ENCODE results near the gene MYO5A.

MYO5A gene

DNA sequence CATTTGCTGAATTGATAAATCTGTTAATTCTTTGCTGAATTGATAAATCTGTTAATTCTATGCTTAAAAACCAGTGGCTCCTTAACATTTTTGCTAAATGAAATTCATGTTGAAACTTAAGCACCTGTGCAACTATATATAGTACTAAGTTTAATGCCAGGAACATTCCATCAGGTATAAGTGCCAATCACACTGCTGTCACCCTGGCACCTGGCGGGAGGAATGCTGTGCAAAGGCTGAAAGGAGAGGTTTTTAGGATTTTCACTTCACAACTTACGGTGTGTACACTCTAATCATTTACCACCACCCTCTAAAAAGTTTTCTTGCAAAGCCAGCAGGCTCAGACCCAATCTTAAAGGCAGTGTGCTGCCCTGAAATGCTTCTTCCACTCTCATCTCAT, 199.5 kb downstream of the MYO5A start:
- no peak overlapping the region for H3K18ac ChIP-seq (ENCODE audit: low read length)

GRCh38 chr15:52328680-52329079, 200.0 kb downstream of the MYO5A start:
- Histone ChIP-seq H4K5ac (ENCODE audit: low read length) (no peak overlapping the region), H2AK5ac (ENCODE audit: low read length) (no peak overlapping the region), H3K56ac (ENCODE audit: low read length) (no peak overlapping the region), H3K4me1 (ENCODE audit: control insufficient read depth, low read depth, low read length) (peaks cover 1% of the 10 kb centered on the region), H3K18ac (ENCODE audit: low read length) (no peak overlapping the region), H3K36me3 (ENCODE audit: control insufficient read depth, insufficient read depth, low read length) (no peaks in the 10 kb centered on the region), H3K27ac (ENCODE audit: low read depth, low read length) (no peak overlapping the region), H3K4me2 (ENCODE audit: low read length) (no peak overlapping the region), H3K79me1 (ENCODE audit: low read length) (no peaks in the 10 kb centered on the region), H2BK15ac (replicated peaks; ENCODE audit: low read depth) (no peak overlapping the region), H3K27me3 (ENCODE audit: insufficient read depth, low read length, poor library complexity) (no peaks in the 10 kb centered on the region), H2BK120ac (ENCODE audit: low read depth, low read length) (no peak overlapping the region), H3K4me3 (ENCODE audit: low read length) (no peak overlapping the region), H3K23ac (ENCODE audit: low read length) (no peak overlapping the region), H3K9ac (ENCODE audit: low read length) (no peak overlapping the region), H2BK5ac (ENCODE audit: low read length) (no peak overlapping the region), H3K79me2 (ENCODE audit: control insufficient read depth, insufficient read depth, low read length) (no peaks in the 10 kb centered on the region), H3K4ac (ENCODE audit: low read depth, low read length) (no peak overlapping the region), H4K8ac (ENCODE audit: low read depth, low read length) (no peak overlapping the region)
- DNase-seq: no peak
- no CpG with 5 or more reads among the region's 2 CpGs for WGBS (ENCODE audit: extremely low coverage, insufficient coverage, low lambda C conversion rate)

More for the DNA sequence above, 199.5 kb downstream of the MYO5A start:
- no CpG with 5 or more reads among the region's 2 CpGs for WGBS (ENCODE audit: extremely low coverage, insufficient coverage, low lambda C conversion rate)
- H3K23ac ChIP-seq (ENCODE audit: low read length): no peak overlapping the region
- no peak overlapping the region for H3K4me2 ChIP-seq (ENCODE audit: low read length)
- H2BK120ac ChIP-seq (ENCODE audit: low read depth, low read length): no peak overlapping the region
- no peak overlapping the region for H3K56ac ChIP-seq (ENCODE audit: low read length)
- no peak overlapping the region for H4K8ac ChIP-seq (ENCODE audit: low read depth, low read length)
- peaks cover 1% of the 10 kb centered on the region for H3K4me1 ChIP-seq (ENCODE audit: control insufficient read depth, low read depth, low read length)
- H3K4me3 ChIP-seq (ENCODE audit: low read length): no peak overlapping the region
- no peaks in the 10 kb centered on the region for H3K27me3 ChIP-seq (ENCODE audit: insufficient read depth, low read length, poor library complexity)
- H3K9ac ChIP-seq (ENCODE audit: low read length): no peak overlapping the region
- H4K5ac ChIP-seq (ENCODE audit: low read length): no peak overlapping the region
- no peaks in the 10 kb centered on the region for H3K79me1 ChIP-seq (ENCODE audit: low read length)
- H2AK5ac ChIP-seq (ENCODE audit: low read length): no peak overlapping the region
- no peaks in the 10 kb centered on the region for H3K79me2 ChIP-seq (ENCODE audit: control insufficient read depth, insufficient read depth, low read length)
- no peak overlapping the region for H3K4ac ChIP-seq (ENCODE audit: low read depth, low read length)
- no peak overlapping the region for H2BK5ac ChIP-seq (ENCODE audit: low read length)
- no peak overlapping the region for H3K27ac ChIP-seq (ENCODE audit: low read depth, low read length)
- DNase-seq: no peak
- no peak overlapping the region for H2BK15ac ChIP-seq (replicated peaks; ENCODE audit: low read depth)
- H3K36me3 ChIP-seq (ENCODE audit: control insufficient read depth, insufficient read depth, low read length): no peaks in the 10 kb centered on the region

DNA sequence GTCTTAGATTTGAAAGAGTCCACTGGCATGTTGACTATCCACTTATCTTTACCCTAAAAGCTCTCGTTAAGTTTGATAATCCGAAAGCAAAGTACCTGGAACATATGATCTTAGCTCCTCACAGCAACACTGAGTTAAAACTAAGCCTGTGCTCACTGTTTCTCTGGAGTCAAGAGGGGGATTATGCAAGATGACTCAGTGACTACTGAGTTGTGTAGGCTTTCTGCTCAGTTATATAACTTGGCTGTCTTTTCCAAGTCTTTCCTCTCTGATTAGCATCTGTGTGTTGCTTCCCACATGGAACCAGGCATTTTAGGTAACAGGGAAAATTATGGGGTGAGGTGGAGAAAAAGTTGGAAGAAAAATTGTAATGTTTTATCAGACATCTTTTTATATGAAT, 201.9 kb downstream of the MYO5A start:
- Histone ChIP-seq H3K23ac (ENCODE audit: low read length) (no peak overlapping the region), H3K27ac (ENCODE audit: low read depth, low read length) (no peak overlapping the region), H4K8ac (ENCODE audit: low read depth, low read length) (no peak overlapping the region), H2AK5ac (ENCODE audit: low read length) (no peak overlapping the region), H3K79me1 (ENCODE audit: low read length) (no peaks in the 10 kb centered on the region), H2BK120ac (ENCODE audit: low read depth, low read length) (no peak overlapping the region), H3K36me3 (ENCODE audit: control insufficient read depth, insufficient read depth, low read length) (no peaks in the 10 kb centered on the region), H2BK5ac (ENCODE audit: low read length) (no peak overlapping the region), H4K5ac (ENCODE audit: low read length) (no peak overlapping the region), H3K4me1 (ENCODE audit: control insufficient read depth, low read depth, low read length) (peaks cover 1% of the 10 kb centered on the region), H2BK15ac (replicated peaks; ENCODE audit: low read depth) (no peak overlapping the region), H3K4ac (ENCODE audit: low read depth, low read length) (no peak overlapping the region), H3K4me3 (ENCODE audit: low read length) (no peak overlapping the region), H3K27me3 (ENCODE audit: insufficient read depth, low read length, poor library complexity) (no peaks in the 10 kb centered on the region), H3K79me2 (ENCODE audit: control insufficient read depth, insufficient read depth, low read length) (no peaks in the 10 kb centered on the region), H3K18ac (ENCODE audit: low read length) (no peak overlapping the region), H3K56ac (ENCODE audit: low read length) (no peak overlapping the region), H3K9ac (ENCODE audit: low read length) (no peak overlapping the region), H3K4me2 (ENCODE audit: low read length) (no peak overlapping the region)
- no CpG with 5 or more reads among the region's 2 CpGs for WGBS (ENCODE audit: extremely low coverage, insufficient coverage, low lambda C conversion rate)
- DNase-seq: no peak

DNA sequence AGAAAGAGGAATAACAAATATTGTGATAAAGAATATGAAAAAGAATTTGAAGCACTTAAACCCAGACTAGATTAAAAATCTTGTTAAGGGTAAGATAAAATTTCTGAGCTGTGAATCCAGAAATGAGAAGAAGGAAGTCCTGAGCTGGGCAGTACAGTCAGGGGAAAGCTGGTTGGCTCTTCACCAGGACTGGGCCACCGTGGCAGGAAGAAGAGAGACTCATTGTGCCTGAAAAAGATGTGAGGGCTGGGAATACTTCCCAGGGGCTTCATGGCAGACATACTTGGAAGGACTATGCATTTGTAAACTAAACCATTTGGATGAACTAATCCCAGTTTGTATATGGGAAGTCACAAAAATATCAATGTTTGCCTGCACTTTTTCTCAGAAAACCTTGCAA, 204.6 kb downstream of the MYO5A start:
- Histone ChIP-seq H3K9ac (ENCODE audit: low read length) (no peak overlapping the region), H3K4ac (ENCODE audit: low read depth, low read length) (no peak overlapping the region), H3K4me1 (ENCODE audit: control insufficient read depth, low read depth, low read length) (no peaks in the 10 kb centered on the region), H3K4me2 (ENCODE audit: low read length) (no peak overlapping the region), H3K27me3 (ENCODE audit: insufficient read depth, low read length, poor library complexity) (no peaks in the 10 kb centered on the region), H4K8ac (ENCODE audit: low read depth, low read length) (no peak overlapping the region), H3K23ac (ENCODE audit: low read length) (no peak overlapping the region), H3K79me2 (ENCODE audit: control insufficient read depth, insufficient read depth, low read length) (no peaks in the 10 kb centered on the region), H2BK15ac (replicated peaks; ENCODE audit: low read depth) (no peak overlapping the region), H4K5ac (ENCODE audit: low read length) (no peak overlapping the region), H2AK5ac (ENCODE audit: low read length) (no peak overlapping the region), H3K56ac (ENCODE audit: low read length) (no peak overlapping the region), H3K18ac (ENCODE audit: low read length) (no peak overlapping the region), H3K36me3 (ENCODE audit: control insufficient read depth, insufficient read depth, low read length) (no peaks in the 10 kb centered on the region), H2BK5ac (ENCODE audit: low read length) (no peak overlapping the region), H3K79me1 (ENCODE audit: low read length) (no peaks in the 10 kb centered on the region), H2BK120ac (ENCODE audit: low read depth, low read length) (no peak overlapping the region), H3K27ac (ENCODE audit: low read depth, low read length) (no peak overlapping the region), H3K4me3 (ENCODE audit: low read length) (no peak overlapping the region)
- no CpG with 5 or more reads among the region's 1 CpG for WGBS (ENCODE audit: extremely low coverage, insufficient coverage, low lambda C conversion rate)
- no peak for DNase-seq

DNA sequence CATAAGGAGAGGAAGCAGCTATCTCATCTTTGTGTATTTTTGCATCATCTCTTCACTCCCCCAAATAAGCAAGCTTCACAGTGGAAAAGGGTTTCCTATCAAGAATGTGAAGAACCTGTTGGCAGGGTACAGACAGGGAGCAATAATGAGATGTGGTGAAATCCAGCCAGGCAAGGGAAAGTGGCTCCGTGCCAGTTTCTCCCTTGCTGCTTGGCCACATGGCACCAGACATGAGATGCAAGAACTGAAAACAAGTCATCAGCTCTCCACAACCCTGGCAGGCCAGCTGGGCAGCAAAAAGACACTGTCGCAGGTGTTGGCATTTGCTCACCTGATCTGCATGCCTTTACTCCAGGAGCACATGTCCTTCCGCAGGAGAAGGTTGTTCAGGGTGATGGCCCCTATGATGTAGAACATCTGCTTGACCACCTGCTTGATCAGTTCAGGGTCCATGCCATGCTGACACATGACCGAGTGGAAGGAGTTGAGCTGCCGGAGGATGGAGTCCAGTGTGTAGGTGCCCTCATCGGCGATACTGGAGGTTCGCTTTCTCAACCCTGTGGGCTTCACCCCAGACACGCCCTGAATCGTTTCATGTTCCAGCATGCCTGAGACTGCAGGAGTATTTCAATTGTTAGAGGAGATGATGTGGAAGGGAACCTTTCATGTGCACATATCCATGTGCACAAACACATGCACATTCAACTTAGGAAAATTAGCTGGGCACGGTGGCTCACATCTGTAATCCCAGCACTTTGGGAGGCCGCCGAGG, 209.8 kb downstream of the MYO5A start:
- Histone ChIP-seq H3K23ac (ENCODE audit: low read length) (no peak overlapping the region), H3K4me3 (ENCODE audit: low read length) (no peak overlapping the region), H2BK120ac (ENCODE audit: low read depth, low read length) (no peak overlapping the region), H4K8ac (ENCODE audit: low read depth, low read length) (no peak overlapping the region), H3K4ac (ENCODE audit: low read depth, low read length) (no peak overlapping the region), H3K79me2 (ENCODE audit: control insufficient read depth, insufficient read depth, low read length) (no peaks in the 10 kb centered on the region), H3K27ac (ENCODE audit: low read depth, low read length) (no peak overlapping the region), H3K18ac (ENCODE audit: low read length) (no peak overlapping the region), H3K36me3 (ENCODE audit: control insufficient read depth, insufficient read depth, low read length) (no peaks in the 10 kb centered on the region), H3K9ac (ENCODE audit: low read length) (no peak overlapping the region), H3K56ac (ENCODE audit: low read length) (no peak overlapping the region), H3K4me2 (ENCODE audit: low read length) (no peak overlapping the region), H3K79me1 (ENCODE audit: low read length) (no peaks in the 10 kb centered on the region), H3K4me1 (ENCODE audit: control insufficient read depth, low read depth, low read length) (no peaks in the 10 kb centered on the region), H3K27me3 (ENCODE audit: insufficient read depth, low read length, poor library complexity) (no peaks in the 10 kb centered on the region), H2AK5ac (ENCODE audit: low read length) (no peak overlapping the region), H2BK5ac (ENCODE audit: low read length) (no peak overlapping the region), H2BK15ac (replicated peaks; ENCODE audit: low read depth) (no peak overlapping the region), H4K5ac (ENCODE audit: low read length) (no peak overlapping the region)
- no peak for DNase-seq
- WGBS (ENCODE audit: extremely low coverage, insufficient coverage, low lambda C conversion rate): no CpG with 5 or more reads among the region's 13 CpGs

GRCh38 chr15:52317688-52318087, 211.0 kb downstream of the MYO5A start:
- Histone ChIP-seq H2BK120ac (ENCODE audit: low read depth, low read length) (no peak overlapping the region), H4K5ac (ENCODE audit: low read length) (no peak overlapping the region), H3K56ac (ENCODE audit: low read length) (no peak overlapping the region), H3K79me2 (ENCODE audit: control insufficient read depth, insufficient read depth, low read length) (no peaks in the 10 kb centered on the region), H2BK5ac (ENCODE audit: low read length) (no peak overlapping the region), H2AK5ac (ENCODE audit: low read length) (no peak overlapping the region), H3K36me3 (ENCODE audit: control insufficient read depth, insufficient read depth, low read length) (no peaks in the 10 kb centered on the region), H3K23ac (ENCODE audit: low read length) (no peak overlapping the region), H3K4me2 (ENCODE audit: low read length) (no peak overlapping the region), H3K4ac (ENCODE audit: low read depth, low read length) (no peak overlapping the region), H3K4me1 (ENCODE audit: control insufficient read depth, low read depth, low read length) (no peaks in the 10 kb centered on the region), H3K79me1 (ENCODE audit: low read length) (no peaks in the 10 kb centered on the region), H2BK15ac (replicated peaks; ENCODE audit: low read depth) (no peak overlapping the region), H3K4me3 (ENCODE audit: low read length) (no peak overlapping the region), H3K27ac (ENCODE audit: low read depth, low read length) (no peak overlapping the region), H3K27me3 (ENCODE audit: insufficient read depth, low read length, poor library complexity) (no peaks in the 10 kb centered on the region), H4K8ac (ENCODE audit: low read depth, low read length) (no peak overlapping the region), H3K18ac (ENCODE audit: low read length) (no peak overlapping the region), H3K9ac (ENCODE audit: low read length) (no peak overlapping the region)
- WGBS (ENCODE audit: extremely low coverage, insufficient coverage, low lambda C conversion rate): no CpG with 5 or more reads among the region's 2 CpGs
- no peak for DNase-seq

Measured in mesendoderm (in vitro differentiated cells).